ENCODE data around the gene RCOR2.
A peak's percentile ranks its signal among the peaks of the same experiment; 100 is the strongest.

The RCOR2 gene

DNA sequence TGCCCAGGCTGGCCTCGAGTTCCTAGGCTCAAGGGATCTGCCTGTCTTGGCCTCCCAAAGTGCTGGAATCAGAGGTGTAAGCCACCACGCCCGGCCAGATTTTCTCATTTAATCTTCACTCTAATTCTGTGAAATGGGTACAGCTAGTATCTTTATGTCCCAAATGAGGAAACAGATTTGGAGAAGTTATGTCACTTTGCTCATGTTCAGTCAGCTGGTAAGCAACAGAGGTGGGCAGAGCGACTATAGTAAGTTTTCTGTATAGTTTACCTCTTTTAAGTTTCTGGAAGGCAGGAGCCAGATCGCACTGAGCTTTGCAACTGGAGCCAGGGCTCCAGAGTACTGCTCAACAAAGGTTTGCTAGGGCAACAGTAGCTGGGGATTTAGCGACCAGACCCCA lies 33.2 kb downstream of the RCOR2 start:
- no peak overlapping the region for H3K4me3 ChIP-seq (ENCODE audit: low read depth in 1 of 2, low read length in 2 of 2)
- H4K20me1 ChIP-seq (ENCODE audit: insufficient read depth, low read length) = peaks cover 72% of the 10 kb centered on the region
- no peak for DNase-seq
- H3K27ac ChIP-seq (ENCODE audit: low read length) = no peak overlapping the region
- H3K4me1 ChIP-seq (ENCODE audit: insufficient read depth, low read length) = peaks cover 28% of the 10 kb centered on the region
- no peak for ATAC-seq (ENCODE audit: insufficient read depth, low read depth)
- no peak overlapping the region for H3K9ac ChIP-seq (ENCODE audit: low read depth, low read length)
- no peaks in the 10 kb centered on the region for H3K9me3 ChIP-seq (ENCODE audit: insufficient read depth, low read length, severe bottlenecking)
- no peak overlapping the region for H2AFZ ChIP-seq (ENCODE audit: low read depth, low read length)
- H3K4me2 ChIP-seq (ENCODE audit: insufficient read depth, low read length) = no peak overlapping the region
- H3K27me3 ChIP-seq (ENCODE audit: insufficient read depth, low read length, poor library complexity) = no peaks in the 10 kb centered on the region
- H3K36me3 ChIP-seq (ENCODE audit: insufficient read depth, low read length) = peaks cover 4% of the 10 kb centered on the region; the same call in 1 of the 2 replicates
- peaks cover 88% of the 10 kb centered on the region for H3K79me2 ChIP-seq (ENCODE audit: insufficient read depth, low read length)
- no peak for TF ChIP-seq EZH2 (IDR thresholded peaks at IDR 0.05; ENCODE audit: borderline replicate concordance, low read depth, low read length, severe bottlenecking)
- TF ChIP-seq, protein P1, sequence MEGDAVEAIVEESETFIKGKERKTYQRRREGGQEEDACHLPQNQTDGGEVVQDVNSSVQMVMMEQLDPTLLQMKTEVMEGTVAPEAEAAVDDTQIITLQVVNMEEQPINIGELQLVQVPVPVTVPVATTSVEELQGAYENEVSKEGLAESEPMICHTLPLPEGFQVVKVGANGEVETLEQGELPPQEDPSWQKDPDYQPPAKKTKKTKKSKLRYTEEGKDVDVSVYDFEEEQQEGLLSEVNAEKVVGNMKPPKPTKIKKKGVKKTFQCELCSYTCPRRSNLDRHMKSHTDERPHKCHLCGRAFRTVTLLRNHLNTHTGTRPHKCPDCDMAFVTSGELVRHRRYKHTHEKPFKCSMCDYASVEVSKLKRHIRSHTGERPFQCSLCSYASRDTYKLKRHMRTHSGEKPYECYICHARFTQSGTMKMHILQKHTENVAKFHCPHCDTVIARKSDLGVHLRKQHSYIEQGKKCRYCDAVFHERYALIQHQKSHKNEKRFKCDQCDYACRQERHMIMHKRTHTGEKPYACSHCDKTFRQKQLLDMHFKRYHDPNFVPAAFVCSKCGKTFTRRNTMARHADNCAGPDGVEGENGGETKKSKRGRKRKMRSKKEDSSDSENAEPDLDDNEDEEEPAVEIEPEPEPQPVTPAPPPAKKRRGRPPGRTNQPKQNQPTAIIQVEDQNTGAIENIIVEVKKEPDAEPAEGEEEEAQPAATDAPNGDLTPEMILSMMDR (IDR thresholded peaks at IDR 0.05; ENCODE audit: borderline replicate concordance, extremely low read depth, low read length, poor library complexity, severe bottlenecking) = no peak

DNA sequence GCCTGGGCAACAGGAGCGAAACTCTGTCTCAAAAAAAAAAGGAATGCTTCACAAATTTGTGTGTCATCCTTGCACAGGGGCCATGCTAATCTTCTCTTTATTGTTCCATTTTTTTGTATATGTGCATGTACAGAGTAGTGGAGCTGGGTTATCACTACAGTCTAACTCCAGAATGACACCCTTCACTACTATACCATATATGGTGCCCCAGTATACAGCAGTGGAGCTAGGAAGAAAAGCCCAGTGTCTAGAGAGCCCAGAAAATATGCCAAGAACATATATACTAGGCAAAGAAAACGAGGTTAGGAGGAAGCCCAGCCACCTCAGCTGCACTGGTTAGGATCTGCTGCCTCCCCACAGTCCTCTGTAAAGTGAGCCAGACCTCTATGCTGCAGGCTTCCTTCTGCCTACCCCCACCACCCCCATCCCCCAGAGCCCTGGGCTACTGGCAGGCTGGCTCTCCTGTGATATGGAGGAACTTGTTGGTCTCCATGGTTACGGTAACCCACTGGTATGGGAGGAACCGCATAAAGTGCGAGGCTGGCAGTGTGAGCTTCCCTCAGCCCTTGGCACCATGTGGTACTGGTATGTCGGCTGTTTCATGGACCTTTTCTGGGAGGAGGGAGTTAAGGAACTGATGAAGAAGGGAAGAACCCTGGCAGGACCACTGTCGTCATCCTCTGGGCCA lies 34.3 kb downstream of the RCOR2 start:
- H3K9me3 ChIP-seq (ENCODE audit: insufficient read depth, low read length, severe bottlenecking) = no peaks in the 10 kb centered on the region
- no peak for TF ChIP-seq EZH2 (IDR thresholded peaks at IDR 0.05; ENCODE audit: borderline replicate concordance, low read depth, low read length, severe bottlenecking)
- TF ChIP-seq, protein P1 (IDR thresholded peaks at IDR 0.05; ENCODE audit: borderline replicate concordance, extremely low read depth, low read length, poor library complexity, severe bottlenecking) = no peak
- H3K4me2 ChIP-seq (ENCODE audit: insufficient read depth, low read length) = no peak overlapping the region
- H3K27me3 ChIP-seq (ENCODE audit: insufficient read depth, low read length, poor library complexity) = no peaks in the 10 kb centered on the region
- H3K27ac ChIP-seq (ENCODE audit: low read length) = no peak overlapping the region
- no peak overlapping the region for H3K9ac ChIP-seq (ENCODE audit: low read depth, low read length)
- H3K36me3 ChIP-seq (ENCODE audit: insufficient read depth, low read length) = peaks cover 12% of the 10 kb centered on the region
- ATAC-seq (ENCODE audit: insufficient read depth, low read depth) (peak; percentile 59), DNase-seq (peak; percentile 30)
- H4K20me1 ChIP-seq (ENCODE audit: insufficient read depth, low read length) = peaks cover 72% of the 10 kb centered on the region
- no peak overlapping the region for H2AFZ ChIP-seq (ENCODE audit: low read depth, low read length)
- peaks cover 90% of the 10 kb centered on the region for H3K79me2 ChIP-seq (ENCODE audit: insufficient read depth, low read length)
- no peak overlapping the region for H3K4me3 ChIP-seq (ENCODE audit: low read depth in 1 of 2, low read length in 2 of 2)
- peaks cover 17% of the 10 kb centered on the region for H3K4me1 ChIP-seq (ENCODE audit: insufficient read depth, low read length)

DNA sequence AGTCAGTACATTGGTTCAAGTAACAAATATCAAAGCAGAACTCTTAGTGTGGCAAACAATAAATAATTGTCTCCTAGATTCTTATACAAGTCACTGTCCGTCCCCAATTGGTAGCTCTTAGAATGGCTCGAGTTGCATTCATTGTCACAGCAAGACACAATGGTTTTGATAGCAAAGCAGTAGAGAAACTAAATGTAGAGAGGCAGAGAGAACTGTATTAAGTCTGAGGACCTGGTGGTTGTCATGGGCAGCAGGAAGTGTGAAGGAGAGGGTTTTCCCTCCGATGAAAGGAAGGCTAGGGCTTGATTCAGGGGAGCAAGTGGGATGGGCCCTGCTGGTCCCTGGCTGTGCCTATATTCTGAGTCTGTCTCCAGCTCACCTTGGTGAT lies 36.6 kb downstream of the RCOR2 start:
- no peaks in the 10 kb centered on the region for H3K4me1 ChIP-seq (ENCODE audit: insufficient read depth, low read length)
- H4K20me1 ChIP-seq (ENCODE audit: insufficient read depth, low read length) = peaks cover 79% of the 10 kb centered on the region
- no peak for ATAC-seq (ENCODE audit: insufficient read depth, low read depth)
- H3K79me2 ChIP-seq (ENCODE audit: insufficient read depth, low read length) = peaks cover 94% of the 10 kb centered on the region
- H3K9ac ChIP-seq (ENCODE audit: low read depth, low read length) = no peak overlapping the region
- no peak overlapping the region for H2AFZ ChIP-seq (ENCODE audit: low read depth, low read length)
- TF ChIP-seq, protein P1 (IDR thresholded peaks at IDR 0.05; ENCODE audit: borderline replicate concordance, extremely low read depth, low read length, poor library complexity, severe bottlenecking) = no peak
- no peak for TF ChIP-seq EZH2 (IDR thresholded peaks at IDR 0.05; ENCODE audit: borderline replicate concordance, low read depth, low read length, severe bottlenecking)
- no peak for DNase-seq
- H3K36me3 ChIP-seq (ENCODE audit: insufficient read depth, low read length) = peaks cover 19% of the 10 kb centered on the region
- no peaks in the 10 kb centered on the region for H3K27me3 ChIP-seq (ENCODE audit: insufficient read depth, low read length, poor library complexity)
- no peak overlapping the region for H3K27ac ChIP-seq (ENCODE audit: low read length)
- no peaks in the 10 kb centered on the region for H3K9me3 ChIP-seq (ENCODE audit: insufficient read depth, low read length, severe bottlenecking)
- no peak overlapping the region for H3K4me3 ChIP-seq (ENCODE audit: low read depth in 1 of 2, low read length in 2 of 2)
- no peak overlapping the region for H3K4me2 ChIP-seq (ENCODE audit: insufficient read depth, low read length)

Measured in DND-41 (cell line).